Muscle layer of duodenum (tissue), 2 donors: ENCODE data around the gene RASA3.

Source experiments
- H3K27ac ChIP-seq: one replicate; pipeline ENCODE4 v1.7.0; 2013; ENCODE audit warnings: mild to moderate bottlenecking, low read length
- H3K27me3 ChIP-seq: one replicate; pipeline ENCODE4 v1.7.0; 2013; ENCODE audit warnings: low read depth, mild to moderate bottlenecking, control low read depth, low read length
- H3K36me3 ChIP-seq, 2 donors: one replicate each; pipeline ENCODE4 v1.7.0; 2013; ENCODE audit warnings: low read length in 2 of 2, control low read depth in 1 of 2, mild to moderate bottlenecking in 1 of 2; ENCODE audit not compliant: insufficient read depth in 2 of 2, control insufficient read depth in 1 of 2
- H3K4me1 ChIP-seq, 2 donors: one replicate each; pipeline ENCODE4 v1.7.0; 2013; ENCODE audit warnings: low read length in 2 of 2, mild to moderate bottlenecking in 2 of 2, control low read depth in 1 of 2, moderate library complexity in 1 of 2; ENCODE audit not compliant: insufficient read depth in 2 of 2, control insufficient read depth in 1 of 2
- H3K4me3 ChIP-seq, 2 donors: one replicate each; pipeline ENCODE4 v1.7.0; 2013; ENCODE audit warnings: low read length in 2 of 2, low read depth in 1 of 2, mild to moderate bottlenecking in 1 of 2
- H3K9me3 ChIP-seq, 2 donors: one replicate each; pipeline ENCODE4 v1.7.0; 2013; ENCODE audit warnings: low read length in 2 of 2, control low read depth in 1 of 2, mild to moderate bottlenecking in 1 of 2; ENCODE audit not compliant: control insufficient read depth in 1 of 2
- donor health status: healthy.

The RASA3 gene

GRCh38 chr13:114002771-114003321 lies 129.6 kb downstream of the RASA3 start:
- no peak overlapping the region for H3K4me3 ChIP-seq
- peaks cover 0 to 4% of the 10 kb centered on the region in 2 donors for H3K4me1 ChIP-seq
- H3K36me3 ChIP-seq = peaks cover 0 to 47% of the 10 kb centered on the region in 2 donors

GRCh38 chr13:114002009-114002544 lies 130.3 kb downstream of the RASA3 start:
- H3K4me1 ChIP-seq = peaks cover 0 to 4% of the 10 kb centered on the region in 2 donors
- no peak overlapping the region for H3K4me3 ChIP-seq
- peaks cover 0 to 48% of the 10 kb centered on the region in 2 donors for H3K36me3 ChIP-seq
- H3K27me3 ChIP-seq = no peaks in the 10 kb centered on the region
- H3K9me3 ChIP-seq = no peaks in the 10 kb centered on the region
- no peak overlapping the region for H3K27ac ChIP-seq

More at GRCh38 chr13:114002771-114003321, 129.6 kb downstream of the RASA3 start:
- Histone ChIP-seq H3K9me3 (no peaks in the 10 kb centered on the region), H3K27ac (no peak overlapping the region), H3K27me3 (no peaks in the 10 kb centered on the region)

GRCh38 chr13:114001331-114002008 lies 131.0 kb downstream of the RASA3 start:
- Histone ChIP-seq H3K36me3 (peaks cover 0 to 54% of the 10 kb centered on the region in 2 donors), H3K27ac (no peak overlapping the region), H3K4me3 (no peak overlapping the region)

DNA sequence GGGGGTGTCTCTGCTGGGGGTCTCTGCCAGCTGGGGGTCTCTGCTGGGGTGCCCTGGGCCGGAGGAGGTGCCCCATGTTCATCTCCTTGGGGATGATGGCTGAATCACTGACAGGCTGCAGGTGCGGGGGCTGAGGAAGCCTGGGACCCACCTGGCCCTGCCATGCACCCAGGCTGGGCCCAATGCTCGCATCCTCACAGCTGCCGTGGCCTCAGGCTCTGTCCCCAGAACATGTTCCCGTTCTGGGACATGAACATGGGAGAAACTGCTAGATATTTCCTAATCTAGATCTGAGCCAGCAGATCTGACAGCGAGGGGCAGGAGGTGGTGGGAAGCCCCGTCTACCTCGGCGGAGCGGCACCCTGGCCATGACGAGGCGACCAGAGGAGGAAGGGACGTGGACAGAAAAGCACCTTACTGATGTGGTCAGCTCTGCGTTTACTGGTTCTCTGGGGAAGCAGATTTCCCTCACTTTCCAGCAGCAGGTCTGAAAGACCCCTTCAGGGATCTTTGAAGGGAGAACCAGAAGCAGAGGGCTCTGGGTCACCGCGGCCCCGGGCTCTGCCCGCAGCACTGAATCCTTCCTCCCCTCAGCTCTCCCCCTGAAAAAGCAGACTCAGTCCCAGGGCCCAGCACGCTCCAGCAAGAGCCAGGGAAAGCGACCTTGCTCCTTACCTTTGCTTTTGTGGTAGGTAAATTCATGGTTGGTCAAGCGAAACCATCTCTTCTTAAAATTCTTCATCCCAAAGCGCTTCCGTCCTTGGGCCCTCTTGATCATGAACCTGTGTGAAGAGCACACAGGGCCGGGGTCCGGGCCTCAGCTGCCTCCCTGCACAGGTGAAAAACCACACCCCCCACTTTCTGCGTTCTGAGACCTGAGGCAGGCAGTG lies 132.0 kb downstream of the RASA3 start:
- H3K4me1 ChIP-seq = peaks cover 0 to 4% of the 10 kb centered on the region in 2 donors
- H3K27me3 ChIP-seq = no peaks in the 10 kb centered on the region
- H3K4me3 ChIP-seq = no peak overlapping the region
- peaks cover 0 to 60% of the 10 kb centered on the region in 2 donors for H3K36me3 ChIP-seq
- H3K9me3 ChIP-seq = no peaks in the 10 kb centered on the region
- no peak overlapping the region for H3K27ac ChIP-seq

More at GRCh38 chr13:114001331-114002008, 131.0 kb downstream of the RASA3 start:
- no peaks in the 10 kb centered on the region for H3K27me3 ChIP-seq
- H3K9me3 ChIP-seq = no peaks in the 10 kb centered on the region
- peaks cover 0 to 4% of the 10 kb centered on the region in 2 donors for H3K4me1 ChIP-seq

- Histone ChIP-seq H3K4me3 (no peak overlapping the region), H3K4me1 (peaks cover 0 to 4% of the 10 kb centered on the region in 2 donors), H3K36me3 (peaks cover 0 to 63% of the 10 kb centered on the region in 2 donors), H3K27ac (no peak overlapping the region), H3K9me3 (no peaks in the 10 kb centered on the region), H3K27me3 (no peaks in the 10 kb centered on the region)
Observed at GRCh38 chr13:113999618-113999910, 132.9 kb downstream of the RASA3 start.

DNA sequence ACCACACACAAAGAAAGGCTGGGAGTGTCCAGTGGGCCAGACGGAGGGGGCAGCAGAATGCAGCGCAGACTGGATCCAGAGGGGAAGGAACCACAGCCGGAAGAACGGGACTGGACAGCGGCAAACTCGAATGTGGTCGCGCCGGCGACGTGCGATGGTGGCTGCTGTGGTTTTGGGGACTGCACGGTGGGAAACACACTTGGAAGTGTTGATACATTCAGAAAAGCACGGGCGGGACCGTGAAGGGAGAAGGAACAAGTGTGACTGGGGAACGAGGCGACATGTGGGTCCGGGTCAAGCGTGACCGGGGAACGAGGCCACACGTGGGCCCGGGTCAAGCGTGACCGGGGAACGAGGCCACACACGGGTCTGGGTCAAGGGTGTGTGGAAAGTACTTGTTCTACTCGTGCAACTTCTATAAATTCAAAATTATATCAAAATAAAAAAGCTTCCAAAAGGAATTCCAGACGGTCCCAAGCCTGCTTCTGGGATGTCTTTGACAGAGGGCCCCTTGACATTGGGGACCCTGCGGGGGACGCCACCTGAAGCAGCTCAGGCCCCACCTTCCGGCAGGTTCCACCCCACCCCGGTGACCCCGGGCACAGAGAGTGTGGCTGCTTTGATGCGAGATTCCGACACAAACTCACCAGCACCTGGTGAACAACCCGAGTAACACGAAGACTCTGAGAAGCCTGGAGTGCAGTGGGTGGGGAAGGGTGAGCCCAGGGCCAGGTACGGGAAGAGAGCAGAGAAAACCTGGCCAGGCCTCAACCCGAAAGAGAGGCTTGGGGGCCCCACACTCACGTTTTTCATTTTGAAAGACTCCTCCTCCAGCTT lies 133.4 kb downstream of the RASA3 start:
- no peaks in the 10 kb centered on the region for H3K27me3 ChIP-seq
- H3K36me3 ChIP-seq = peaks cover 0 to 62% of the 10 kb centered on the region in 2 donors
- H3K27ac ChIP-seq = no peak overlapping the region
- no peaks in the 10 kb centered on the region for H3K9me3 ChIP-seq
- H3K4me1 ChIP-seq = peaks cover 0 to 4% of the 10 kb centered on the region in 2 donors
- H3K4me3 ChIP-seq = no peak overlapping the region

DNA sequence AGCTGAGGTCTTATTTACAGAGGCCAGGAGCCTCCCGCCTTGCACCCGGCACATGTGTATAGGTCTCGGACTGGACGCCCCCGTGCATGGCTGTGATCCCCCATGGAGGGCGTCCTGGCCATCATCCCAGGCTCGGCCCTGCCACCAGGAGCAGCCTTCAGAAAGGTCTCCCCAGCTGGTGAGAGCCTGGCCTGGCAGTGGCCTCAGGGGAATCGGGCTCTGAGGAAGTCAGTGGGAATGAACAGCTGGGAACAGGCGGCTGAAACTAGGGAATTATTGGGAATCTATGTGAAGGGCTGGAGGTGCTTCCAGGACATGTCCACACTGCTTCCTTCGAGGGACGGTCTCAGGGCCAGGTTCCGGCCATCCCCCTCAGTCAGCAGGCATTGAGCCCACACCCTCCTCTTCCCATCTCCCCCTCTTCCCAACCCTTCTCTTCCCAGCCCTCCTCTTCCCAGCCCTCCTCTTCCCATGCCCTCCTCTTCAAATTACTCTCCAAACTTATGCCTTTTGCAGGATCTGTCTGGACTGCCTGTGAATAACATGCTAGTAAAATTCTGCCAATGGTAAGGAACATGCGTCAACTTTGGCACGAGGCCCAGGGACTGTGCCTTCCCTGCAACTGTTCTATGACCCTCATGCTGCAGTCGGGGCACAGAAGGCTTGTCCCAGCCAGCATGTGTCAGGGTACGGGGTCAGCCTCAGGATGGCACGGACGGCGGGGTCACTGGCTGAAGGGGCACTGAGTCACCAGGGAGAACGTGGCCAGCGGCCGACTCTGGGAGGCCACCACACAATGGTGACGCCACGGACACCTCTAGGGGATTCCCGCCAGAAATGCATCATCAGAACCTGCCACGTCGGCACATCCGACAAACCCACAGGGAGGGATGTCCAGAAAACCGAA lies 134.3 kb downstream of the RASA3 start:
- Histone ChIP-seq H3K4me3 (no peak overlapping the region), H3K27ac (no peak overlapping the region), H3K4me1 (peaks cover 0 to 4% of the 10 kb centered on the region in 2 donors), H3K9me3 (no peaks in the 10 kb centered on the region), H3K36me3 (peaks cover 0 to 61% of the 10 kb centered on the region in 2 donors), H3K27me3 (no peaks in the 10 kb centered on the region)

DNA sequence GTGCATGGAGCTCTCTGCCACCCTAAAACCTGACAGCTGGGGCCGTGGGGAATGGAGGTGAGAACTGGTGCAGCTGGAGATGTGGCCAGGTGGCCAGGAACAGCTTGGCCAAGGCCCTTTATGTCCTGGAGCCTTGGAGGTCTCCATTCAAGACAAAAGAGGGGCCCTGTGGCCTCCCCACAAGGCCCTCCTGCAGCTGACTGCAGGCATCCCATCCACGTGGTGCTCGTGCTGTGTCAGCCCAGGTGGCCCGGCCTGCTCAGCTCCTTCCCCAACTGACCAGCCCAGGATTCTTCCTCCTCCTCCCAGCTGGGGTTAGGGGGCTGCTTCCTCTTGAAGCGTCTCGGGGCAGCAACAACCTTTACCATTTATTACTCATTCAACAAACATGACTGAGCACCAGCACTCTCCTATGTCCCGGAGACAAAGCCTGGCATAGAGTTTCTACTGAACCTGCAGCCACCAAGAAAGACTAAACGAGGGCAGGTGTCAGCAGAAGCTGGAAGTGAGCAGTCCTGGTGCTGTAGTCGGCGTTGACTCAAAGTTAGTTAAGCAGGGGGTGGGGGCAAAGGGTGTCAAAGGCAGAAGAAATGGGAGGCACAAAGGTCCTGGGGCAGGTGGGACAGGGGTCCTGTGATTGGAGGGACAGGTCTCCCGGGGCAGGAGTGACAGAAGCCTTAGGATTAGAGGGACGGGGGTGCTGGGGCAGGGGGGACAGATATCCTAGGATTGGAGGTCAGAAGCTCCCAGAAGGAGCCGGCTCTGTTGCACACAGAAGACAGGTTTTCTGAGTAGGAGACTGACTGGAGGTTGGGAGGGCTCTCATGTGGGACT lies 135.3 kb downstream of the RASA3 start:
- Histone ChIP-seq H3K9me3 (no peaks in the 10 kb centered on the region), H3K4me3 (no peak overlapping the region), H3K36me3 (peaks cover under 1 to 63% of the 10 kb centered on the region in 2 donors), H3K27me3 (no peaks in the 10 kb centered on the region), H3K27ac (no peak overlapping the region), H3K4me1 (peaks cover 0 to 4% of the 10 kb centered on the region in 2 donors)

- Histone ChIP-seq H3K27ac (no peak overlapping the region), H3K4me3 (no peak overlapping the region), H3K27me3 (no peaks in the 10 kb centered on the region), H3K9me3 (no peaks in the 10 kb centered on the region), H3K36me3 (peaks cover 8 to 63% of the 10 kb centered on the region in 2 donors), H3K4me1 (peaks cover 0 to 4% of the 10 kb centered on the region in 2 donors)
Observed at GRCh38 chr13:113996081-113996911, 136.1 kb downstream of the RASA3 start.
